ENCODE data around the gene ADAMTS9. TPM values are rescaled to one million over a fixed set of nuclear protein-coding genes. Genes with fewer than 3 reads are reported as not detected.

ADAMTS9 gene
- total and polyA plus RNA-seq, 2 donors (not counting 3 experiments of a cell fraction or from before 2014, with no cell fraction given) = 6.5 to 23.9 TPM

DNA sequence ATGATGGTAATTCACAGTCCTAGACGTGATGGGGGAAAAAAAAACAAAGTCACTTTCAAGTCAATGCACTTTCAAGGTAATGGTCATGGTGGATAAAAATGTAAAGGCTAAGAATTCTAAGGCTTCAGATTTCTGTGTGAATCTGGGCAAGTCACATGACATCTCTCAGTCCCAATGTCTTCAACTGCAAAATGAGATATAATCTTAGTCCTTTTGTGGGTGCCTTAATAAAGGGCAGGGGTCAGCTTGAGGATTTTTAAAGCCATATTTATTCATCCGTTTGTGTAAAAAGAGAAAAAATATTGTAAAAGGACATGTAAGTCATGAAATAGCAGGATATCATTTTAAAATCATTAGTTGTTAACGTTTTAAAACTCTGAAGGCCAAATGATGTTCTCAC lies 83.5 kb downstream of the ADAMTS9 start:
- no peaks in the 10 kb centered on the region for H4K20me1 ChIP-seq (replicated peaks; ENCODE audit: control insufficient read depth, extremely low read depth, insufficient read depth, low read length)
- CTCF ChIA-PET = no interaction called here
- DNase-seq (ENCODE audit: low read depth, low spot score) = no peak
- dilution Hi-C loops (cut with MboI; ENCODE audit: extremely low pct_ligation_motif_present, low sequenced_read_pairs) = no loop called here
- no peaks in the 10 kb centered on the region for H3K79me2 ChIP-seq (ENCODE audit: control insufficient read depth, insufficient read depth, low read length)
- peaks cover 0 to 5% of the 10 kb centered on the region in 2 experiments for H3K36me3 ChIP-seq (ENCODE audit: control insufficient read depth in 2 of 2, extremely low read depth in 1 of 2, insufficient read depth in 2 of 2, low read length in 2 of 2)
- peaks cover 2% of the 10 kb centered on the region for H3K4me1 ChIP-seq (ENCODE audit: control insufficient read depth, extremely low read depth, insufficient read depth, low read length)
- no peaks in the 10 kb centered on the region for H3K9me1 ChIP-seq (replicated peaks; ENCODE audit: control insufficient read depth, extremely low read depth, insufficient read depth, low read length)
- no peaks in the 10 kb centered on the region for H3K27me3 ChIP-seq (ENCODE audit: control insufficient read depth in 2 of 2, insufficient read depth in 2 of 2, low read length in 2 of 2)
- no peak for TF ChIP-seq EZH2 (IDR thresholded peaks at IDR 0.05; ENCODE audit: borderline replicate concordance, low read depth, low read length, severe bottlenecking)
- TF ChIP-seq, protein P1, sequence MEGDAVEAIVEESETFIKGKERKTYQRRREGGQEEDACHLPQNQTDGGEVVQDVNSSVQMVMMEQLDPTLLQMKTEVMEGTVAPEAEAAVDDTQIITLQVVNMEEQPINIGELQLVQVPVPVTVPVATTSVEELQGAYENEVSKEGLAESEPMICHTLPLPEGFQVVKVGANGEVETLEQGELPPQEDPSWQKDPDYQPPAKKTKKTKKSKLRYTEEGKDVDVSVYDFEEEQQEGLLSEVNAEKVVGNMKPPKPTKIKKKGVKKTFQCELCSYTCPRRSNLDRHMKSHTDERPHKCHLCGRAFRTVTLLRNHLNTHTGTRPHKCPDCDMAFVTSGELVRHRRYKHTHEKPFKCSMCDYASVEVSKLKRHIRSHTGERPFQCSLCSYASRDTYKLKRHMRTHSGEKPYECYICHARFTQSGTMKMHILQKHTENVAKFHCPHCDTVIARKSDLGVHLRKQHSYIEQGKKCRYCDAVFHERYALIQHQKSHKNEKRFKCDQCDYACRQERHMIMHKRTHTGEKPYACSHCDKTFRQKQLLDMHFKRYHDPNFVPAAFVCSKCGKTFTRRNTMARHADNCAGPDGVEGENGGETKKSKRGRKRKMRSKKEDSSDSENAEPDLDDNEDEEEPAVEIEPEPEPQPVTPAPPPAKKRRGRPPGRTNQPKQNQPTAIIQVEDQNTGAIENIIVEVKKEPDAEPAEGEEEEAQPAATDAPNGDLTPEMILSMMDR (IDR thresholded peaks at IDR 0.05; ENCODE audit: extremely low read depth in 1 of 2, insufficient read depth in 1 of 2, low read depth in 1 of 2, low read length in 2 of 2) = no peak
- TF ChIP-seq POLR2A (IDR thresholded peaks at IDR 0.05; ENCODE audit: low read depth, low read length) = no peak
- TF ChIP-seq, protein P2, sequence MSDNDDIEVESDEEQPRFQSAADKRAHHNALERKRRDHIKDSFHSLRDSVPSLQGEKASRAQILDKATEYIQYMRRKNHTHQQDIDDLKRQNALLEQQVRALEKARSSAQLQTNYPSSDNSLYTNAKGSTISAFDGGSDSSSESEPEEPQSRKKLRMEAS (IDR thresholded peaks at IDR 0.05; ENCODE audit: insufficient read depth, insufficient read length) = no peak
- TF ChIP-seq POLR2AphosphoS5 (IDR thresholded peaks at IDR 0.05; ENCODE audit: insufficient read depth, low read depth, low read length) = no peak
- TF ChIP-seq JUN (IDR thresholded peaks at IDR 0.05; ENCODE audit: borderline replicate concordance, insufficient read depth, insufficient read length, low read depth) = no peak
- no peak for TF ChIP-seq GATA2 (IDR thresholded peaks at IDR 0.05; ENCODE audit: insufficient read depth, insufficient read length, low read depth, low read length)
- no peak for TF ChIP-seq FOS (IDR thresholded peaks at IDR 0.05; ENCODE audit: borderline replicate concordance, insufficient read depth, low read length)
- no peak for TF ChIP-seq MYC (IDR thresholded peaks at IDR 0.05; ENCODE audit: low read depth, low read length)
- no peak overlapping the region for H3K9ac ChIP-seq (replicated peaks; ENCODE audit: extremely low read depth, insufficient read depth, low read length)
- no peak overlapping the region for H3K4me2 ChIP-seq (ENCODE audit: insufficient read depth, low read length)
- no peak overlapping the region for H3K27ac ChIP-seq (ENCODE audit: insufficient read depth, low read depth, low read length)
- POLR2A ChIA-PET = no interaction called here
- intact Hi-C loops (cut with micrococcal nuclease) = no loop called here
- no peak overlapping the region for H2AFZ ChIP-seq (ENCODE audit: low read depth, low read length)
- BruUV-seq (replicated peaks) = no TSS peak
- no peaks in the 10 kb centered on the region for H3K9me3 ChIP-seq (replicated peaks; ENCODE audit: control insufficient read depth, insufficient read depth, low read length)
- H3K4me3 ChIP-seq (replicated peaks in 1 of 3; ENCODE audit: insufficient read depth in 1 of 3, low read depth in 1 of 3, low read length in 3 of 3) = no peak overlapping the region
- FAIRE-seq = no peak
